WTC11 (cell line): ENCODE measurements around the gene TCEA2. TPM values are rescaled to one million over a fixed set of nuclear protein-coding genes. Genes with fewer than 3 reads are reported as not detected.

Experiments
- ATAC-seq: fragments of 200-7000 bp; cut with Tn5 transposase; 2 replicates; pipeline ENCODE4 v1.10.0; 2021; ENCODE audit warnings: mild to moderate bottlenecking, moderate library complexity
- CTCF ChIA-PET: fragments of 300-600 bp; sonication (Branson Sonifier 250); formaldehyde crosslinking; loops from one replicate; lab custom pipeline; 2021; ENCODE audit warnings: antibody characterized with exemption; lab: Charles Lee
- POLR2A ChIA-PET: fragments of 350-600 bp; sonication (Branson Sonifier 250); formaldehyde crosslinking; loops from one replicate; lab custom pipeline; 2021; ENCODE audit warnings: antibody characterized with exemption; lab: Charles Lee
- DNase-seq: peaks from one replicate; pipeline ENCODE4 v3.0.0; 2021; ENCODE audit warnings: low spot score
- H3K27ac Mint-ChIP-seq: 2 replicates; pipeline ENCODE4 v1.8.0; 2021; ENCODE audit warnings: mixed read lengths
- H3K27me3 Mint-ChIP-seq: 2 replicates; pipeline ENCODE4 v1.8.0; 2021; ENCODE audit warnings: low read depth, mild to moderate bottlenecking, moderate library complexity, mixed read lengths
- H3K36me3 Mint-ChIP-seq: 2 replicates; pipeline ENCODE4 v1.8.0; 2021; ENCODE audit warnings: mixed read lengths
- H3K4me1 Mint-ChIP-seq: 2 replicates; pipeline ENCODE4 v1.8.0; 2022; ENCODE audit warnings: mixed read lengths
- H3K4me3 Mint-ChIP-seq: 2 replicates; pipeline ENCODE4 v1.8.0; 2021; ENCODE audit warnings: mild to moderate bottlenecking, moderate library complexity, mixed read lengths
- H3K9me3 Mint-ChIP-seq: 2 replicates; pipeline ENCODE4 v1.8.0; 2021; ENCODE audit warnings: mixed read lengths
- CBFB ChIP-seq: sonication (generic); formaldehyde crosslinking; IDR thresholded peaks from 2 replicates; pipeline ENCODE4 v1.8.1; 2022; ENCODE audit warnings: mild to moderate bottlenecking, low read depth, missing genetic modification reagents
- E2F1 ChIP-seq: sonication (generic); formaldehyde crosslinking; IDR thresholded peaks from 2 replicates; pipeline ENCODE4 v1.8.0; 2022; ENCODE audit warnings: mild to moderate bottlenecking, missing genetic modification reagents
- E2F5 ChIP-seq: sonication (generic); formaldehyde crosslinking; IDR thresholded peaks from 2 replicates; pipeline ENCODE4 v1.8.1; 2022; ENCODE audit warnings: mild to moderate bottlenecking, moderate library complexity, missing genetic modification reagents
- GABPB1 ChIP-seq: sonication (generic); formaldehyde crosslinking; IDR thresholded peaks from 2 replicates; pipeline ENCODE4 v1.8.1; 2023; ENCODE audit warnings: mild to moderate bottlenecking, missing genetic modification reagents
- GRHL2 ChIP-seq: fragments of 250-450 bp; sonication (Bioruptor Pico); IDR thresholded peaks from 2 replicates; pipeline ENCODE4 v1.8.0; 2022; ENCODE audit warnings: mild to moderate bottlenecking, moderate library complexity; ENCODE audit not compliant: insufficient replicate concordance, severe bottlenecking
- NFYB ChIP-seq: sonication (generic); formaldehyde crosslinking; conservative IDR thresholded peaks from 2 replicates; pipeline ENCODE4 v1.8.0; 2022; ENCODE audit warnings: low read depth, missing genetic modification reagents
- NR3C1 ChIP-seq: sonication (generic); formaldehyde crosslinking; conservative IDR thresholded peaks from 2 replicates; pipeline ENCODE4 v1.8.1; 2023; ENCODE audit warnings: low read depth, mild to moderate bottlenecking, missing genetic modification reagents
- PREB ChIP-seq: sonication (generic); formaldehyde crosslinking; IDR thresholded peaks from 2 replicates; pipeline ENCODE4 v1.8.1; 2022; ENCODE audit warnings: mild to moderate bottlenecking, missing genetic modification reagents, moderate library complexity, borderline replicate concordance
- SP1 ChIP-seq: sonication (generic); formaldehyde crosslinking; conservative IDR thresholded peaks from 2 replicates; pipeline ENCODE4 v1.8.1; 2022; ENCODE audit warnings: missing genetic modification reagents
- TEAD1 ChIP-seq: sonication (generic); formaldehyde crosslinking; IDR thresholded peaks from 2 replicates; pipeline ENCODE4 v1.8.0; 2022; ENCODE audit warnings: mild to moderate bottlenecking, missing genetic modification reagents
- ZBTB21 ChIP-seq: sonication (generic); formaldehyde crosslinking; IDR thresholded peaks from 2 replicates; pipeline ENCODE4 v1.8.1; 2023; ENCODE audit warnings: mild to moderate bottlenecking, missing genetic modification reagents, borderline replicate concordance
- ZNF423 ChIP-seq: fragments of 250-450 bp; sonication (Bioruptor Pico); IDR thresholded peaks from 2 replicates; pipeline ENCODE4 v2.1.2; 2022; ENCODE audit warnings: mild to moderate bottlenecking, moderate library complexity
- ZSCAN18 ChIP-seq: fragments of 250-450 bp; sonication (Bioruptor Pico); IDR thresholded peaks from 2 replicates; pipeline ENCODE4 v2.1.2; 2022; ENCODE audit warnings: mild to moderate bottlenecking, moderate library complexity
- total RNA-seq: library from RNA; stranded (reverse); gene quantifications from 3 replicates; pipeline ENCODE4 v1.2.3, GENCODE V29; 2021
- TF ChIP-seq, protein P1 (sequence below): fragments of 250-450 bp; sonication (Bioruptor Pico); IDR thresholded peaks from 2 replicates; pipeline ENCODE4 v1.9.0; 2021; ENCODE audit warnings: mild to moderate bottlenecking
- TF ChIP-seq, protein P2 (sequence below): sonication (generic); formaldehyde crosslinking; IDR thresholded peaks from 2 replicates; pipeline ENCODE4 v1.8.1; 2023; ENCODE audit warnings: mild to moderate bottlenecking, missing genetic modification reagents, borderline replicate concordance
- TF ChIP-seq, protein P3 (sequence below): sonication (generic); formaldehyde crosslinking; IDR thresholded peaks from 2 replicates; pipeline ENCODE4 v1.8.1; 2023; ENCODE audit warnings: mild to moderate bottlenecking, missing genetic modification reagents

The TCEA2 gene
- total RNA-seq, 1 experiment from 2014 or later, result 55.8 TPM

DNA sequence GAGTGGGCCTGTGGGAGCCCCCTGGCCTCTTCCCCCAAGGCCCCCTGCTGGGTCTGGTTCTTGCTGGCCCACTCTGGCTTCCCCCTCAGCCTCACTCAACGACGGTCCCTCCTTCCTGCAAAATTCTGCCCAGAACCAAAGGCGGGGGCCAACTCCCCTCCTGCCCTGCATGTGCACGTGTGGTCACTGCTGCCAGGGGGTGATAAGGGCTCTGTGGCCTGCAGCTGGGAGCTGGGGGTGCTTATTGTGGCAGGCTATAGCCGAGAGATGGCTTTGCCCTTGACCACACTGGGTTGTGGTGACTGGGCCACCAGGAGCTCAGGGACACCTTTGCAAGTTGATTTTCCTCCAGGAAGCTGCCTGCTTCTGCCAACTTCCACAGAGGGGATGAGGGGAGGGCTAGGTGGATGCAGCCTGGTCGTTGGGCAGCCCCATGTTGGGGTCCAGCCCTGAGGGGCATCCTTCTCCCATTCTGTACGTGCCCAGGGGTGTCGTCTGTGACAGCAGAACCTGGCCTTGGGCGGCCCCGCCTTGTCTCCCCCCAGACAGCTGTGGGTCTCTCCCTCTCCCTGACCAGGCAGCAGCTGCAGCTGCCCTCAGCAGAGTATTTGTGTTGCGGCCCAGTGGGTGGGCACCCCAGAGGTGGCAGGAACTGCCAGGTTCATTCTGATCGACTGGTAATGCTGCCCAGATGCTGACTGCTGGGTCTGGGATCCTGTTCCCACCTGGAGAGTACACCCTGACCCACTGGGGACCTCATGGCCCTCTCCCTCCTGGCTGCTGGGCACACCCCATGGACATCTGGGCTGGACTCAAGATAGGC, 5.6 kb downstream of the TCEA2 start:
- H3K27ac Mint-ChIP-seq, result no peak overlapping the region
- peaks cover 2% of the 10 kb centered on the region; the same call in 1 of the 2 replicates for H3K27me3 Mint-ChIP-seq
- ATAC-seq, result no peak
- H3K4me3 Mint-ChIP-seq, result no peak overlapping the region
- H3K9me3 Mint-ChIP-seq, result no peaks in the 10 kb centered on the region
- POLR2A ChIA-PET, result no interaction called here
- no peaks in the 10 kb centered on the region for H3K36me3 Mint-ChIP-seq
- TF ChIP-seq, protein P1, sequence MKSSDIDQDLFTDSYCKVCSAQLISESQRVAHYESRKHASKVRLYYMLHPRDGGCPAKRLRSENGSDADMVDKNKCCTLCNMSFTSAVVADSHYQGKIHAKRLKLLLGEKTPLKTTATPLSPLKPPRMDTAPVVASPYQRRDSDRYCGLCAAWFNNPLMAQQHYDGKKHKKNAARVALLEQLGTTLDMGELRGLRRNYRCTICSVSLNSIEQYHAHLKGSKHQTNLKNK (CRISPR knock-in tag), result no peak
- TF ChIP-seq, protein P2, sequence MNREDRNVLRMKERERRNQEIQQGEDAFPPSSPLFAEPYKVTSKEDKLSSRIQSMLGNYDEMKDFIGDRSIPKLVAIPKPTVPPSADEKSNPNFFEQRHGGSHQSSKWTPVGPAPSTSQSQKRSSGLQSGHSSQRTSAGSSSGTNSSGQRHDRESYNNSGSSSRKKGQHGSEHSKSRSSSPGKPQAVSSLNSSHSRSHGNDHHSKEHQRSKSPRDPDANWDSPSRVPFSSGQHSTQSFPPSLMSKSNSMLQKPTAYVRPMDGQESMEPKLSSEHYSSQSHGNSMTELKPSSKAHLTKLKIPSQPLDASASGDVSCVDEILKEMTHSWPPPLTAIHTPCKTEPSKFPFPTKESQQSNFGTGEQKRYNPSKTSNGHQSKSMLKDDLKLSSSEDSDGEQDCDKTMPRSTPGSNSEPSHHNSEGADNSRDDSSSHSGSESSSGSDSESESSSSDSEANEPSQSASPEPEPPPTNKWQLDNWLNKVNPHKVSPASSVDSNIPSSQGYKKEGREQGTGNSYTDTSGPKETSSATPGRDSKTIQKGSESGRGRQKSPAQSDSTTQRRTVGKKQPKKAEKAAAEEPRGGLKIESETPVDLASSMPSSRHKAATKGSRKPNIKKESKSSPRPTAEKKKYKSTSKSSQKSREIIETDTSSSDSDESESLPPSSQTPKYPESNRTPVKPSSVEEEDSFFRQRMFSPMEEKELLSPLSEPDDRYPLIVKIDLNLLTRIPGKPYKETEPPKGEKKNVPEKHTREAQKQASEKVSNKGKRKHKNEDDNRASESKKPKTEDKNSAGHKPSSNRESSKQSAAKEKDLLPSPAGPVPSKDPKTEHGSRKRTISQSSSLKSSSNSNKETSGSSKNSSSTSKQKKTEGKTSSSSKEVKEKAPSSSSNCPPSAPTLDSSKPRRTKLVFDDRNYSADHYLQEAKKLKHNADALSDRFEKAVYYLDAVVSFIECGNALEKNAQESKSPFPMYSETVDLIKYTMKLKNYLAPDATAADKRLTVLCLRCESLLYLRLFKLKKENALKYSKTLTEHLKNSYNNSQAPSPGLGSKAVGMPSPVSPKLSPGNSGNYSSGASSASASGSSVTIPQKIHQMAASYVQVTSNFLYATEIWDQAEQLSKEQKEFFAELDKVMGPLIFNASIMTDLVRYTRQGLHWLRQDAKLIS, result no peak
- no peak for TF ChIP-seq NR3C1
- no peak for TF ChIP-seq SP1
- TF ChIP-seq E2F5, result no peak
- TF ChIP-seq NFYB, result no peak
- no peak for TF ChIP-seq TEAD1 (CRISPR knock-in tag)
- TF ChIP-seq E2F1 (CRISPR knock-in tag), result no peak
- no peak for TF ChIP-seq ZBTB21 (CRISPR knock-in tag)
- TF ChIP-seq CBFB (CRISPR knock-in tag), result no peak
- TF ChIP-seq GRHL2 (CRISPR knock-in tag), result no peak
- no peak for TF ChIP-seq ZSCAN18 (CRISPR knock-in tag)
- TF ChIP-seq, protein P3, sequence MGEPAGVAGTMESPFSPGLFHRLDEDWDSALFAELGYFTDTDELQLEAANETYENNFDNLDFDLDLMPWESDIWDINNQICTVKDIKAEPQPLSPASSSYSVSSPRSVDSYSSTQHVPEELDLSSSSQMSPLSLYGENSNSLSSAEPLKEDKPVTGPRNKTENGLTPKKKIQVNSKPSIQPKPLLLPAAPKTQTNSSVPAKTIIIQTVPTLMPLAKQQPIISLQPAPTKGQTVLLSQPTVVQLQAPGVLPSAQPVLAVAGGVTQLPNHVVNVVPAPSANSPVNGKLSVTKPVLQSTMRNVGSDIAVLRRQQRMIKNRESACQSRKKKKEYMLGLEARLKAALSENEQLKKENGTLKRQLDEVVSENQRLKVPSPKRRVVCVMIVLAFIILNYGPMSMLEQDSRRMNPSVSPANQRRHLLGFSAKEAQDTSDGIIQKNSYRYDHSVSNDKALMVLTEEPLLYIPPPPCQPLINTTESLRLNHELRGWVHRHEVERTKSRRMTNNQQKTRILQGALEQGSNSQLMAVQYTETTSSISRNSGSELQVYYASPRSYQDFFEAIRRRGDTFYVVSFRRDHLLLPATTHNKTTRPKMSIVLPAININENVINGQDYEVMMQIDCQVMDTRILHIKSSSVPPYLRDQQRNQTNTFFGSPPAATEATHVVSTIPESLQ (CRISPR knock-in tag), result no peak
- no peak for TF ChIP-seq PREB (CRISPR knock-in tag)
- no peak for TF ChIP-seq GABPB1
- TF ChIP-seq ZNF423 (CRISPR knock-in tag), result no peak
- peaks cover 26% of the 10 kb centered on the region for H3K4me1 Mint-ChIP-seq
- CTCF ChIA-PET, result interaction anchor here (0.7 to 2.2 kb wide), 4 partner anchors 14 to 51 kb away, joined by 3 to 12 read pairs (median 8); no protein-coding TSS in a partner anchor
- no peak for DNase-seq
